ENCODE measurements around the gene SLC15A5.

Gene SLC15A5

GRCh38 chr12:16310934-16311333, 33.4 kb upstream of the SLC15A5 start:
- H3K27me3 ChIP-seq, result no peaks in the 10 kb centered on the region
- no peak overlapping the region for H3K4me3 ChIP-seq (ENCODE audit: low read depth in 1 of 2, low read length in 1 of 2)
- TF ChIP-seq CTCF (IDR thresholded peaks at IDR 0.05), result no peak
- peaks cover 11 to 13% of the 10 kb centered on the region in 2 experiments for H3K4me1 ChIP-seq (ENCODE audit: control insufficient read depth in 1 of 2, insufficient read depth in 1 of 2, low read depth in 1 of 2, low read length in 1 of 2)
- peaks cover 17% of the 10 kb centered on the region for H3K9me3 ChIP-seq
- H3K27ac ChIP-seq, result no peak overlapping the region
- no peaks in the 10 kb centered on the region for H3K36me3 ChIP-seq

DNA sequence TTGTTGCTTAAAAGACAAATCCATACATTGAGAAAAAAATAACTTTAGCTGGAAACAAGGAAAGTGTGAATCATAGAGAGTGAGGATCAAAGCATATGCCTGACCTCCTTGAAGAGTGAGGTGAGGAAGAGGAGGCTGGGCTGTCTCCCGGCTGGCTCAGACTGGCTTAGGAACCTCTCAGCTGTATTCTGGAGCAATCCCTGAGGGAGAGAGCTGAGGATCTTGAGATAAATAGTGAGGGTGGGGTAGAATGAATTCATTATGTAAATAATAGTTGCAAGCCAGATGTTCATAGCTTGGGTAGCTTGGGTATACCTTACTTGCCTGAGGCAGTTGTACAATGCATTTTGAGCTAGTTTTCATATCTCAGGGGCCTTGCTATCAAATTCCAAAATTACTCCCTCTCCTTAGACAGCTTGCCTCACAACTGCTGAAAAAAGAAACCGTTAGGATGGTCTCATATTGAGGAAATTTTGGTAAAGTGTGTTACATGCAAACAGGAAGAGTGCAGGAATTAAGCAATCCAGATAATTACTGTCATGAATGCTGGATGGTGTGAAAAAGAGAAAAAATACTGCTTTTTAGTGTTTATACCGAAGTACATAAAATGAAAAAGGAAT, 30.5 kb upstream of the SLC15A5 start:
- no peak for TF ChIP-seq CTCF (IDR thresholded peaks at IDR 0.05)
- Histone ChIP-seq H3K4me1 (ENCODE audit: control insufficient read depth in 1 of 2, insufficient read depth in 1 of 2, low read depth in 1 of 2, low read length in 1 of 2) (peaks cover 11 to 13% of the 10 kb centered on the region in 2 experiments), H3K36me3 (no peaks in the 10 kb centered on the region), H3K9me3 (peaks cover 17% of the 10 kb centered on the region), H3K27me3 (no peaks in the 10 kb centered on the region), H3K27ac (peak overlapping the region; percentile 26), H3K4me3 (ENCODE audit: low read depth in 1 of 2, low read length in 1 of 2) (no peak overlapping the region)

GRCh38 chr12:16303939-16304338, 26.5 kb upstream of the SLC15A5 start:
- peaks cover 4% of the 10 kb centered on the region for H3K9me3 ChIP-seq
- no peak for TF ChIP-seq CTCF (IDR thresholded peaks at IDR 0.05)
- no peaks in the 10 kb centered on the region for H3K27me3 ChIP-seq
- no peak overlapping the region for H3K4me3 ChIP-seq (ENCODE audit: low read depth in 1 of 2, low read length in 1 of 2)
- H3K4me1 ChIP-seq (ENCODE audit: control insufficient read depth in 1 of 2, insufficient read depth in 1 of 2, low read depth in 1 of 2, low read length in 1 of 2), result peaks cover 11 to 13% of the 10 kb centered on the region in 2 experiments
- H3K27ac ChIP-seq, result no peak overlapping the region
- H3K36me3 ChIP-seq, result no peaks in the 10 kb centered on the region

DNA sequence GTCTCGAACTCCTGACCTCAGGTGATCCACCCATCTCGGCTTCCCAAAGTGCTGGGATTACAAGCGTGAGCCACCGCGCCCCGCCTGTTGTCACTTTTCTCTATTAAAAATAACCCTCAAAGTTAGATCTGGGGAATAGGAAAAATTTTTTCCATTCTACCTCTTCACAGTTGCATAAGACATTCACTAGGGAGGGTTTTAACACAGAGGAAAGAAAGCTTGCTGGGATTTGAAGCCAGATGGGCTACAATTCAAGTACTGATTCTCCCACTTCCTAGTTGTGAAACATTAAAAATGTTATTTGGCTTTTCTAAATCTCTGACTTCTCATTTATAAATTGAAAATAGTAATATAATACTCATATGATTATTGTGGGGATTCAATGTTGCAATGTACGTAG, 23.3 kb upstream of the SLC15A5 start:
- no peak overlapping the region for H3K4me3 ChIP-seq (ENCODE audit: low read depth in 1 of 2, low read length in 1 of 2)
- no peaks in the 10 kb centered on the region for H3K27me3 ChIP-seq
- no peaks in the 10 kb centered on the region for H3K36me3 ChIP-seq
- H3K27ac ChIP-seq, result no peak overlapping the region
- no peaks in the 10 kb centered on the region for H3K4me1 ChIP-seq (ENCODE audit: control insufficient read depth in 1 of 2, insufficient read depth in 1 of 2, low read depth in 1 of 2, low read length in 1 of 2)
- TF ChIP-seq CTCF (IDR thresholded peaks at IDR 0.05), result no peak
- no peaks in the 10 kb centered on the region for H3K9me3 ChIP-seq

- Histone ChIP-seq H3K36me3 (no peaks in the 10 kb centered on the region), H3K4me3 (ENCODE audit: low read depth in 1 of 2, low read length in 1 of 2) (no peak overlapping the region), H3K4me1 (ENCODE audit: control insufficient read depth in 1 of 2, insufficient read depth in 1 of 2, low read depth in 1 of 2, low read length in 1 of 2) (no peaks in the 10 kb centered on the region), H3K27ac (no peak overlapping the region), H3K9me3 (no peaks in the 10 kb centered on the region), H3K27me3 (no peaks in the 10 kb centered on the region)
- TF ChIP-seq CTCF (IDR thresholded peaks at IDR 0.05), result no peak
Measured at GRCh38 chr12:16300122-16300521, 22.6 kb upstream of the SLC15A5 start.

Data from neutrophil (primary cell).